Hematopoietic multipotent progenitor cell treated with erythropoietin and hydrocortisone succinate and interleukin-3 and kit ligand, for 8 days (in vitro differentiated cells): ENCODE measurements around the gene RPS6KA4.
A peak's percentile ranks its signal among the peaks of the same experiment; 100 is the strongest.
"Not testable (repeated sequence)": the region's sequence is repeated elsewhere in the genome, so short reads cannot be mapped to it uniquely, and the experiment has no call there.

Experiments
- DNase-seq: peaks from one replicate; pipeline ENCODE4 v3.0.0-alpha.2; 2015

The RPS6KA4 gene

DNA sequence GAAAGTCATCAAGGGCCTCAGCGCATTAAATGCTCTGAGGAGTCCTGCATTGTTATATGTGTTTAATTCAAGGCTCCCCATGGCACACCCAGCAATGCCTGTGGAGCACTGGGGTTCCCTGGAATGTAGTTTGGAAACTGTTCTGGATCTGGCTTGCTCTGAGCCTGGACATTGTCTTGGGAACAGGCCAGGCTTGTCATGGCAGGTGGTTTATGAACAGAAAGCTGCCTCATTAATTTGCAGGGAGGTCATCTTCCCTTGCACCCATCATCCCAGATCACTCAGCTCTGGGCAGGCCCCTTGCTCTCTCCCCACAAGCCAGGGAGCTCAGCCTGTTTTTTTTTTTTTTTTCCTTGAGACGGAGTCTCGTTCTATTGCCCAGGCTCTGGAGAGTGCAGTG lies 32.9 kb downstream of the RPS6KA4 start:
- DNase-seq, result no peak

DNA sequence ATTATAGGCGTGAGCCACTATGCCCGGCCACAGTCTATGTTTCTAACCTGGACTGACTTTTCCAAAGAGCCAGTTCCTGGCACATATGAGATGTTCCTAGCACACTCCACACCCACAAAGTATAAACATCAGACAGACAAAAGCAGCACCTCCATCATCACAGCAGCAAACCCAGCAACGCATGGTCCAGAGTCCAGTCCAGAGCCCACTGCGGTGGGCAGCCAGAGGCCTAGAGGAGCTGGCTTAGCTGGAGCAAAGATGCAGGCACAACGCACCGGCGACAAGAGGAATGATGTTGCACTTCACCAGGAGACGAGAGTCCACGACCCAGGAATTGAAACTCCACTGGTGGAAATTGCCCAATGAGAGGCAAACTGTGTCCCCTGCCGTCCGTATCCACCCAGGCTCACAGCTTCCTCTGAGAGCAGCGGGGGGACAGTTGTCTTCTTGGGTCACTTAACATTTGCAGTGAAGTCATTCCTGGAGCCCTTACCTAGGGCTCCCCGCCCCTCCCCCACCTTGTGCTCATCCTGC lies 36.6 kb downstream of the RPS6KA4 start:
- no peak for DNase-seq

DNA sequence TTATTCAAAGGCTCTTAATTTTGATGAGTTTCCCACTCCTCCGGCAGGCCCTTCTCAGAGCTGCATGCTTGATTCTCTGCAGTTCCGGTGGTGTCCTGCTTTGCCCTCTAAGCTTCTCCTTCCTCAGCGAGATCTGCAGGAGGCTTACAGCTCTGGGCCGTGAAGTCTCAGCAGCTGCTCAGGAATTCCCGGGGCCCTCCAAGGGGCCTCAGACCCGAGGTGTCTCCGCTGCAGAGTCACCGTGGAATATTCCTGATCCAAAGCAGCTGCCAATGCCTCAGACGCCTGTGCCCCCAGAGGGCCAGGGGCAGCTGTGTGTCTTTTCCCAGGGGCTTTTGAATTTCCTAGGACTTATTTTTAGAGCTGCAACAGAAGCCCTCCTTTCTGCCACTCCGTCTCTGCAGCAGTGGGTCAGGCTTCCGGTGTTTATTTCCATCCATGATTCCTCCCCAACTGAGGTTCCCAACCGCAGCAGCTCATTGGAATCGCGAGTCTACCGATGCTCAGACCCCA lies 37.2 kb downstream of the RPS6KA4 start:
- no peak for DNase-seq

DNA sequence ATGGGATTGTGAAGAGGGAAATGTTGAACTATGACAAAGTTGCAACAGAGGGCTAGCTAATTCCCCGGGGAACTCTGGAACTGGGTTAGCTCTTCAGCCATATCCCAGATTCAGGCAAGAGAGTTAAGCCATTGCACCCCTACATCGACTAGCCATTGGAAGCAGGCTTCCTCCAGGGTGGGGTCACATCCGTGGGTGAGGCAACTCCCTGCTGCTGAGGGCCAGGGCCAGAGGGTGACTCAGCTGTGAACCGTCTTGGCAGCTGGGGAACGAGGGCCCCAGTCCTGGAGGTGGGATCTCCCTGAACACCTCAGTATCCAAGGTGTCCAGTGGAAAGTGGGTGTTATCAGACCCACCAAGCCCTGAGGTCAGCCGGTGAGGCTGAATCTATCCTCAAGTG lies 41.1 kb downstream of the RPS6KA4 start:
- peak; percentile 59 for DNase-seq

DNA sequence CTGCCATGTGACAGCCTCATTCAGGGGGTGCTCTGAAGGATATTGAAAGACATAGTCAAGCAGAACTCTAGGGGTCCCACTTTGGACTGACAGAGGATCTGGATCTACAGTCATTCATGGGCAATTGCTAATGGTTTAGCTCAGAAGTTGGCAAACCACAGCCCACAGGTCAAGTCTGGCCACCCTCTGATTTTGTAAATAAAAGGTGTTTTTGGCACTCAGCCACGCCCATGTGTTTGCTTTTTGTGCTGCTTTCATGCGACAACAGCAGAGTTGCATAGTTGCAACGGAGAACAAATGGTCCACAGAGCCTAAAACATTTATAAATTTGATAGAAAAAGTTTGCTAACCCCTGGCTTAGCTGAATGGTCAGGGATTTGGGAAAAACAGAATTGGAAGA lies 41.7 kb downstream of the RPS6KA4 start:
- no peak for DNase-seq

DNA sequence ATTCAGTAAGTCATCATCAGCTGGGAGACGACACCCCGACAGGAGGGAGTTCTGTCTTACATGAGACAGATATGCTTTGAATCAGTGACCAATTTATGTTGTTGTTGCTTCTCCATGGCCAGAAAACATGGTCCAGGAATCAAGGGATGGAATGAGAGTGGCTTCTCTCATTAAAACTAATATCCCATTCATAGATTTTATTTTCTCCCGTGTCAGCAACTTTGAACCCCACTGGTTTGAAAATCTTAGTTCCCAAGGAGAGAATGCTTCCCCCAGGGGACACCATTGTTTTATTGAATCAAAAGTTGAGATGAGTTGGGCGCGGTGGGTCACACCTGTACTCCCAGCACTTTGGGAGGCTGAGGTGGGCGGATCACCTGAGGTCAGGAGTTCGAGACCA lies 42.8 kb downstream of the RPS6KA4 start:
- no peak for DNase-seq

DNA sequence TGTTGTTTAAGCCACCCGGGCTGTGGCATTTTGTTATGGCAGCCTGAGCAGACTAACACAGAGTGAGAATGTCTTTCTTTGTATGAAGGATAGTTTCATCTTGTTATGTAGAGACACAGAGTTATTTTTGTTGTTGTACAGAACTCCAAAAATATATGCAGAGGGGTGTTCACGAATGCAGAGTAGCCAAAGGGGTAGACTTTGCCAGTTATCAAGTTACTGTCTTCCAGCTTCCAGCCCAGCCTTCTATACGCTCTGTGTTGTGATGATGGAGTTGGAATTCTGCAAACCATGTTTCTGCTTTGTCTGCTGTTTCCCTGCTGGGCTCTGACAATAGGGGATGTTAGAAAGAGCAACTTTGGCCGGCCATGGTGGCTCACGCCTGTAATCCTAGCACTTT lies 44.1 kb downstream of the RPS6KA4 start:
- no peak for DNase-seq

DNA sequence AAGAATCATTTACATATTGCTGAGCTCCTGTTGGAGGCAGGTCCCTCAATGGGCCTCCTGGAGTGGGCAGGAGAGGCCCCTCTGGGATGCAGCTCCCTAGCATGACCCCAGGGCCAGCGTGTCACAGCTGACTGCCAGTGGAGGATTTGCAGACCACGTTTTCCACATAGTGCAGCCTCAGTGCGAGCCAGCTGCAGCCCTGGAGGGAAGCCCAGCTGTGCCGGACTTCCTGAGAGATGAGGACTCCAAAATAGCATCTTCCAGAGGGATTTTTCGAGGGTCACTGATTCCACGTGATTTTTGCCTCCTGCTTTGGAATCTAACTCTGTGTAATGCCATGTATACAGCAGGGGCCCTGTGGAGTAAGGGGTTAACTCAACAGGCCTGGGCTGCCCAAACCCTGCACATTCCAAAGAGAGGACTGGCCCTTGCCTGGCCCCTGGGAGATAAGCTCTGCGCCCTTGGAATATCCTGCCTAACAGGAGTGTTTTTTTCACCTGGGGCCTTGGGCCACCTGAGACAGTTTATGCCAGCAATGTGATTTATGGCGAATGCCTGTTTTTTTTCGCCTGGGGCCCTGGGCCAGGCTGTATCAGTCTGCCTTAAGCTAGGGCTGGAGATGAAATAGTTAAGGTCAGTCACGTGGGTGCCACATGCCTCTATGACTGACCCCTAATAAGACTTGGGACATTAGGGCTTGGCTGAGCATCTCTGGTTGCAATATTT lies 47.4 kb downstream of the RPS6KA4 start:
- no peak for DNase-seq

DNA sequence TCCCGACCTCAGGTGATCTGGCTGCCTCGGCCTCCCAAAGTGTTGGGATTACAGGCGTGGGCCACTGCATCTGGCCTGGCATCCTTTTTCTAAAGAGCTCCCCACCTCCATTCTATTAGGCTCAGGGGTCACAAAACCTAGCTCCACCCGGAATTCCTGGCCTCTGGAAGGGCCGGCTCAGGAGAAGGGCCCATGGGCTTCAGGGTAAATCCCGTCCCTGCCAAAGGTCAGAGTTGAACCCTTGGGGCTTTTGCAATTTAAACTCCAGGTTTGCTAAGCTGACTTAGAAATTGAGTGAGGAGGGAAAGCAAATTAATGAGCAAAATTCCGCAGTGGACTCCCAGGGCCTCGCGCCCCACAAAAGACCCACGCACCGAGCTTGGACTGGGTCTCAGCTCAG lies 48.3 kb downstream of the RPS6KA4 start:
- no peak for DNase-seq

DNA sequence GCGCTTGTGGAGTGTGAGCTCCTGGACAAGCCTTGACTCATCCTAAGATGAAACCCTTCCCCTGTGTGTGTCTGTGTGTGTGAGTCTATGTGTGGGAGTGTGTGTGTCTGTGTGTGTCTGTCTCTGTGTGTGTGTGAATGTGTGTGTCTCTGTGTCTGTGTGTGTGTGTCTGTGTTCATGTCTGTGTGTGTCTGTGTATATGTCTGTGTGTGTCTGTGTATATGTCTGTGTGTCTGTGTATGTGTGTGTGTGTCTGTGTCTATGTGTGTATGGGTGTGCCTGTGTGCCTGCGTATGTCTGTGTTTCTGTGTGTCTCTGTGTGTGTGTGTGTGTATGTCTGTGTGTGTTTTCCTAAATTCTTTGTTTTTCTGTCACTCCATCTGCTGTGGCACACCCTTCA lies 48.7 kb downstream of the RPS6KA4 start:
- DNase-seq, result no peak

DNA sequence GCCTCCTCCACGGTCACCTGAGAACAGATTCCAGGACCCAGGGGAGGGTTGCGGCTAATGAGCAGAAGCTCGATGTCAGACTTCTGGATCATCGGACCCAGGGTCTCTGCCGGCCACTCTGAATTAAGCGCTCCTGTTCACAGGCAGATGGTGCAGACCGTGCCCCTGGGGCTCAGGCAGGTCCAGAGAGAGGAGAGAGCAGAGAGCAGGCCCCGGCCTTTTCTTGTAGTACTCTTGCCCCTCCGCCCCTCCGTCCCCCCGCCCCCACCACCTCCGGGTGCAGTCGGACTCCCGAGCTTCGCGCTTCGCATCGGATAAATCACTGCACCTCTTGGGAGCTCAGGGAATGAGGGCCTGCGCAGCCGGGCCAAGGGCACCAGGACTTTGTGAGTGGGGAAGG lies 50.3 kb downstream of the RPS6KA4 start:
- no peak for DNase-seq

DNA sequence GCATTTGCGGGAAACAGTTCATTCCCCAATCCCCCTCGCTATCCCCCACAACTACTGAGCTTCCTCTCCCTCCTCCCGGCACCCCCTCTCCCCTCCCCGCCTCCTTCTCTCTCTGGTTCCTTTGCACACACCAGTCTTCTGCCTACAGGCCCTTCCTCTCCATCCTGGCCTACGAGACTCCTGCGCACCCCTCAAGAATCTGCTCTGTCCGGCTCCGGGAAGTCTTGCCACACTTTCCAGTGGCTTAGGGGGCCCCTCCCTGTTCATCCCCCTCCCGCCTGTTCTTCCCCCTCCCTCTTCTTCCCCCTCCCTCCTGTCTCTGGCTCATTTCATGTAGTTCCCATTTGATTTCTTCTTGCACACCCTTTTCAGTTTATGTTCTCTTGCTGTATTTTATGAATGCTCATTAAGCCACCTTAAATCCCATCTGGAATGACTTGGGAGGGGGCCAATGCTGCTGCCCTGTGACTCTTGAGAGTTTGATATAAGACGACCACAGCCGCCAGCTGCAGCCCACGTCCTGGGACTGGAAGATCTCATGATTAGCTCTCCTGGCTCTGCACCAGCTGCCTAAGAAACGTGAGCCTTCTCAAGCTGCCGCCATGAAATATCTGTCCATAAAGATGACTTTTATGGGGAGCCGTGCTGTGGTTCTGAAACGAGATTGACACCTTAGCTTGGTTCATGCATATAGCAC lies 50.9 kb downstream of the RPS6KA4 start:
- DNase-seq, result no peak

DNA sequence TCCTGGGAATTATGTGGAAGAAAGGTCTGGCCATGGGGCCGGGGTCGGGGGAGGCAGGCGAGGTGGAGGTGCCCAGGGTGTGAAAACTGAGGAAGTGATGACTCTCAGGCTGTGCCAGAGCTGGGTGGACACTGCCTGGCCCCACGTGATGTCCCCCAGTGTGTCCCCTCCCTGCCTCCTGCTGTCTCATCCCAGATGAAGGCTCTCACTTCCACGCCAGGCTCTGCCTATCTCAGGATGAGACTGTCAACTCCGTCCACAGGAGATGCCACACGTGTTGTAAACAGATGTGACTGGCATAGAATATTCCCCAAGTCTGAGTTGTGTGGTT lies 51.4 kb downstream of the RPS6KA4 start:
- DNase-seq, result no peak

DNA sequence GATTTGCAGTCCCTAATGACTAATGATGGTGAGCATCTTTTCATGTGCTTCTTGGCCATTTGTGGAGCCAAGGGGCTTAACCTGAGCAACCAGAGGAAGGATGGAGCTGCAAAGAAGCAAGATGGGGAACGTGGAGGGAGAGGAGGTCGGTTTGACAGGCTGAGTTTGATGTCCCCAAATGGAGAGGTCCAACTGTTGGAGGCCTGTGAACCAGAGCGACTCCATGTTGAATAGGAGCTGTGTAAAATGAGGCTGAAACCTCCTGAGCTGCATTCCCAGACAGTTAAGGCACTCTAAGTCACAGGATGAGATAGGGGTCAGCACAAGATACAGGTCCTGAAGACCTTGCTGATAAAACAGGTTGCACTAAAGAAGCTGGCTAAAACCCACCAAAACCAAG lies 54.5 kb downstream of the RPS6KA4 start:
- DNase-seq, result no peak

DNA sequence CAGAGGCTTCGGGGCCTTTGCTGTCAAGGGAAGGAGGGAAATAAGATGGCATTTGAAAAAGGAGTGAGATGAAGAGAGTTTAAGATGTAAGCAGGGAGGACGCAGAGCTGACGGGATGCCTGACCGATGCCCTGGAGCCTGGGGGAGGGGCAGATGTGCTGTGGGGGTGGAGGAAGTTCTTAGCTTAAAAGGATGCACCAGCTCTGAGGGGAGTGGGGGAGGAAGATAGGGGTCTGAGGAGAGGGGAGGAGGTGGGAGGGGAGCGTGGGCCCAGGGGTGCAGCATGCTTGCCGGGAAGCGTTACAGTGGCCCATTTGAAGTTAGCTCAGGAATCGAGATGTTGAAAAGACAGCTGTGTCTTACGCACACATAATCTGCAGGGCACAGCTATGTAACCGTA lies 56.3 kb downstream of the RPS6KA4 start:
- no peak for DNase-seq

DNA sequence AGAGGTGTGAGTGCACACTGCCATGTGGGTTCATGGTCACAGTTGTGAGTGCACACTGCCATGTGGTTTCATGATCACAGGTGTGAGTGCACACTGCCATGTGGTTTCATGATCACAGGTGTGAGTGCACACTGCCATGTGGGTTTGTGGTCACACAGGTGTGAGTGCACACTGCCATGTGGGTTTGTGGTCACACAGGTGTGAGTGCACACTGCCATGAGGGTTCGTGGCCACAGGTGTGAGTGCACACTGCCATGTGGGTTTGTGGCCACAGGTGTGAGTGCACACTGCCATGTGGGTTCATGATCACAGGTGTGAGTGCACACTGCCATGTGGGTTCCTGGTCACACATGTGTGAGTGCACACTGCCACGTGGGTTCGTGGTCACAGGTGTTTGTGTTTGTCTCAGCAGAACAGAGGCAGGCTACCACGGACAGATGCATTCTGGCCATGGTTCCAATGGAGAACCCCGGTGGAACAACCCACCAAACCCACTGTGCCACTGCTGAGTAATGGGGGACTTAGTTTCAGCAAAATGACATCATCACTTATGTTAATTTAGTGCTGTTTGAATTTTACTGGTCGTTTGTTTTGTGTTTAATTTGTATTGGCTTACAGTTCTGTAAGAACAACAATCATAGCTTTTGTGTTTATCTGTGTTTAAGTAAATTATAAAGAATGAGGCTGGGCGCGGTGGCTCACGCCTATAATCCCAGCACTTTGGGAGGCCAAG lies 57.2 kb downstream of the RPS6KA4 start:
- DNase-seq, result no peak

DNA sequence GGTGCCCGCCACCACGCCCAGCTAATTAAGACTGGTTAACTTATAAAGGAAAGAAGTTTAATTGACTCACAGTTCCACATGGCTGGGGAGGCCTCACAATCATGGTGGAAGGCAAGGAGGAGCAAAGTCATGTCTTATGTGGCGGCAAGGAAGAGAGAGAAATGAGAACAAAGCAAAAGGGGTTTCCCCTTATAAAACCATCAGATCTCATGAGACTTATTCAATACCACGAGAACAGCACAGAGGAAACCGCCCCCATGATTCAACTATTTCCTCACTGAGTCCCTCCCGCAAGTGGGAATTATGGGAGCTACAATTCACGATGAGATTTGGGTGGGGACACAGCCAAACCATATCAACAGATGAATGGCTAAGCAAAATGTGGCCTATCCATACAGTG lies 59.3 kb downstream of the RPS6KA4 start:
- DNase-seq, result not testable (repeated sequence)

DNA sequence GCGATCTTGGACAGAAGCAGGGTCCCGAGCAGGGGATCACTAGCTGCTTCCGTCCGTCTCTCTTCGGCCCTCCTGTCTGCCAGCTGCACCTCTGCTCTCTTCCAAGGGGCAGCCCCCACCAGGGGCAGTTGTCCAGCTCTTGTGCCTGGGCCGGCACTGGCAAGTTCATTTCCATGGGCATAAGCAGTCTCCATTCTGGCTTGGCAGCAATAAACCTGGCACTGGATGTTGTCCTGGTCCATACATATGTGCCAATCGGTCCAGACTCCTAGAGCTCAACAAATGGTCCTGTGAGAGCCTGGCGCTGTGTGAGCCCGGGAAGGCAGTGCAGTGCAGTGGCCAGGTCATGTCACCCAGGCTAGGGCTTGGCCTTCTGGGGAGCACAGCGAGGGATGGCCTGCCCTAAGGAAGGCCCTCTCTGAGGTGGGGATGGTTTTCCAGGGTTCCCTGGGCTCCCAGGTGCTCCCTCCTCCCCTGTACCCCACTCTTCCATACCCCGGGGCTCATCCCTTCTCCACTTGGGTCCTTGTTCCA lies 60.4 kb downstream of the RPS6KA4 start:
- no peak for DNase-seq

DNA sequence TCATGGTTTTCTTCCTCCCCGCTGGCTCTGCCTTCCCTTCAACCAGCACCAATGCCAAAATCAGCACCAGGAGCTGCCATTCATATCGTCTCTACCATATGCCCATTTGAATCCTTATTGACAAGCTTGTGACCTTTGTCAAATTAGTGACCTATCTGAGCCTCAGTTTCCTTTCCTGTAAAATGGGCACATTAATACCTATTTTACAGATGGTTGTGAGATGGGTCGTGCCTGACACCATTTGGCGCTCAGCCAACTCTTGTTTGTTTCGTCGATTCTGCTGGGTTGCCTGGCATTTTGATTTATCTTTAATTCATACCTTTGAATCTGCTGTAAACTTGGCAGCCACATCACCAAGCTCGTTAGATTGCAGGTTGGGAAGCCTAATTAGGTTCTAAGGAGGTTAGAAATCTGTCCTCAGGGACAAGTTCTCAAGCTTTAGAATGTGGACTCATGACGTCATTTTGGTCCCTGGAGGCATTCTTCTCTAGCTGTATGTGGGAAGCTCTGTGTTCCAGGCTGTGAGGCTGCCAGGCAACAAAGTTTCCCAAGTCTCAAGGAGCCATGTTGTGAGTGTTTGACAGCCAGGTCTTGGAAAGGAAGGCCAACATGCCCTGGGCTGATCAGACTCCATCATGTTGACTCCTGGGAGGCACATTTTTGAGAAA lies 61.0 kb downstream of the RPS6KA4 start:
- DNase-seq, result no peak
